ENCODE results near the gene SHD. TPM values are rescaled to one million over a fixed set of nuclear protein-coding genes. Genes with fewer than 3 reads are reported as not detected.
A peak's percentile ranks its signal among the peaks of the same experiment; 100 is the strongest.

The SHD gene
- total RNA-seq, 1 experiment from 2014 or later = not detected

GRCh38 chr19:4246767-4247593 lies 32.1 kb upstream of the SHD start, which contains the start of gene YJU2:
YJU2 (plus strand) TSS chr19:4247080; CDS start chr19:4247147, 67 bp downstream.
- ChIA-PET CTCF (interaction anchor here (0.7 to 1.8 kb wide), 4 partner anchors 20 to 288 kb away, joined by 3 to 5 read pairs (median 4); partner anchors contain the start of gene PLIN5), POLR2A (ENCODE audit: low non-redundant PET) (interaction anchor here (0.6 to 1.2 kb wide), 4 partner anchors 9 to 278 kb away, joined by 3 to 18 read pairs (median 4); partner anchors contain the start of gene MPND)
- Histone ChIP-seq H3K36me3 (ENCODE audit: insufficient read depth, low read length, poor library complexity, severe bottlenecking) (peaks cover 20% of the 10 kb centered on the region), H3K4me1 (ENCODE audit: insufficient read depth, low read length, poor library complexity, severe bottlenecking) (peaks cover 10% of the 10 kb centered on the region), H3K27me3 (replicated peaks; ENCODE audit: insufficient read depth, low read depth, low read length, poor library complexity) (no peaks in the 10 kb centered on the region), H3K9me3 (ENCODE audit: low read depth, low read length, poor library complexity, severe bottlenecking) (no peaks in the 10 kb centered on the region), H3K4me3 (ENCODE audit: low read depth, low read length, poor library complexity, severe bottlenecking) (peak within 1 kb of the TSS; percentile 56), H3K27ac (ENCODE audit: low read depth, low read length, poor library complexity, severe bottlenecking) (peak within 1 kb of the TSS; percentile 86)
- BruUV-seq (replicated peaks) = TSS peak; percentile 95
- intact Hi-C loops (cut with micrococcal nuclease; ENCODE audit: unreplicated experiment) = loop anchor here (2.0 kb wide), 1 partner anchor 96 kb away; the partner anchor contains the start of gene MPND
- DNase-seq (ENCODE audit: low spot score) = peak; percentile 100
- TF ChIP-seq, protein P1, sequence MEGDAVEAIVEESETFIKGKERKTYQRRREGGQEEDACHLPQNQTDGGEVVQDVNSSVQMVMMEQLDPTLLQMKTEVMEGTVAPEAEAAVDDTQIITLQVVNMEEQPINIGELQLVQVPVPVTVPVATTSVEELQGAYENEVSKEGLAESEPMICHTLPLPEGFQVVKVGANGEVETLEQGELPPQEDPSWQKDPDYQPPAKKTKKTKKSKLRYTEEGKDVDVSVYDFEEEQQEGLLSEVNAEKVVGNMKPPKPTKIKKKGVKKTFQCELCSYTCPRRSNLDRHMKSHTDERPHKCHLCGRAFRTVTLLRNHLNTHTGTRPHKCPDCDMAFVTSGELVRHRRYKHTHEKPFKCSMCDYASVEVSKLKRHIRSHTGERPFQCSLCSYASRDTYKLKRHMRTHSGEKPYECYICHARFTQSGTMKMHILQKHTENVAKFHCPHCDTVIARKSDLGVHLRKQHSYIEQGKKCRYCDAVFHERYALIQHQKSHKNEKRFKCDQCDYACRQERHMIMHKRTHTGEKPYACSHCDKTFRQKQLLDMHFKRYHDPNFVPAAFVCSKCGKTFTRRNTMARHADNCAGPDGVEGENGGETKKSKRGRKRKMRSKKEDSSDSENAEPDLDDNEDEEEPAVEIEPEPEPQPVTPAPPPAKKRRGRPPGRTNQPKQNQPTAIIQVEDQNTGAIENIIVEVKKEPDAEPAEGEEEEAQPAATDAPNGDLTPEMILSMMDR (conservative IDR thresholded peaks at IDR 0.05; ENCODE audit: low read depth, low read length) = peak; percentile 82
- no peak for TF ChIP-seq EZH2 (IDR thresholded peaks at IDR 0.05; ENCODE audit: borderline replicate concordance, low read depth, low read length, poor library complexity, severe bottlenecking)

GRCh38 chr19:4256563-4256962 lies 22.5 kb upstream of the SHD start:
- intact Hi-C loops (cut with micrococcal nuclease; ENCODE audit: unreplicated experiment) = no loop called here
- Histone ChIP-seq H3K27me3 (replicated peaks; ENCODE audit: insufficient read depth, low read depth, low read length, poor library complexity) (no peaks in the 10 kb centered on the region), H3K4me1 (ENCODE audit: insufficient read depth, low read length, poor library complexity, severe bottlenecking) (no peaks in the 10 kb centered on the region), H3K36me3 (ENCODE audit: insufficient read depth, low read length, poor library complexity, severe bottlenecking) (peaks cover 27% of the 10 kb centered on the region), H3K27ac (ENCODE audit: low read depth, low read length, poor library complexity, severe bottlenecking) (no peak overlapping the region), H3K9me3 (ENCODE audit: low read depth, low read length, poor library complexity, severe bottlenecking) (peaks cover 6% of the 10 kb centered on the region), H3K4me3 (ENCODE audit: low read depth, low read length, poor library complexity, severe bottlenecking) (no peak overlapping the region)
- TF ChIP-seq, protein P1 (conservative IDR thresholded peaks at IDR 0.05; ENCODE audit: low read depth, low read length) = 0 out of 2 replicates have a peak, but pooled peaks have one; percentile 23
- TF ChIP-seq EZH2 (IDR thresholded peaks at IDR 0.05; ENCODE audit: borderline replicate concordance, low read depth, low read length, poor library complexity, severe bottlenecking) = no peak
- CTCF ChIA-PET = no interaction called here
- BruUV-seq (replicated peaks) = no TSS peak
- peak; percentile 33 for DNase-seq (ENCODE audit: low spot score)
- POLR2A ChIA-PET (ENCODE audit: low non-redundant PET) = no interaction called here

GRCh38 chr19:4257025-4257424 lies 22.0 kb upstream of the SHD start:
- Histone ChIP-seq H3K36me3 (ENCODE audit: insufficient read depth, low read length, poor library complexity, severe bottlenecking) (peaks cover 27% of the 10 kb centered on the region), H3K9me3 (ENCODE audit: low read depth, low read length, poor library complexity, severe bottlenecking) (peaks cover 6% of the 10 kb centered on the region), H3K27me3 (replicated peaks; ENCODE audit: insufficient read depth, low read depth, low read length, poor library complexity) (no peaks in the 10 kb centered on the region), H3K27ac (ENCODE audit: low read depth, low read length, poor library complexity, severe bottlenecking) (no peak overlapping the region), H3K4me3 (ENCODE audit: low read depth, low read length, poor library complexity, severe bottlenecking) (no peak overlapping the region), H3K4me1 (ENCODE audit: insufficient read depth, low read length, poor library complexity, severe bottlenecking) (no peaks in the 10 kb centered on the region)
- no peak for DNase-seq (ENCODE audit: low spot score)
- no peak for TF ChIP-seq EZH2 (IDR thresholded peaks at IDR 0.05; ENCODE audit: borderline replicate concordance, low read depth, low read length, poor library complexity, severe bottlenecking)
- TF ChIP-seq, protein P1 (conservative IDR thresholded peaks at IDR 0.05; ENCODE audit: low read depth, low read length) = no peak
- CTCF ChIA-PET = no interaction called here
- no TSS peak for BruUV-seq (replicated peaks)
- POLR2A ChIA-PET (ENCODE audit: low non-redundant PET) = no interaction called here
- intact Hi-C loops (cut with micrococcal nuclease; ENCODE audit: unreplicated experiment) = no loop called here
